HepG2 (cell line): ENCODE measurements around the gene FRS2. TPM values are rescaled to one million over a fixed set of nuclear protein-coding genes. Genes with fewer than 3 reads are reported as not detected.

Source experiments
- ATAC-seq: fragments of 200-7000 bp; cut with Tn5 transposase; 3 replicates; pipeline ENCODE4 v1.9.1; 2020; ENCODE audit warnings: mild to moderate bottlenecking, moderate library complexity
- BruUV-seq: library from RNA; stranded (reverse); fragments of 400-500 nt; replicated peaks from 2 replicates; lab custom pipeline; 2021; lab: Mats Ljungman, UMichigan
- CTCF ChIA-PET: fragments of 300-600 bp; formaldehyde crosslinking; extraction: SDS; loops from one replicate; lab custom pipeline; 2021; ENCODE audit warnings: low total read pairs, inconsistent platforms, low intra/inter-chr PET ratio; lab: Yijun Ruan, JAX
- POLR2A ChIA-PET: fragments of 350-600 bp; sonication (Branson Sonifier 250); formaldehyde crosslinking; loops from one replicate; lab custom pipeline; 2020; ENCODE audit warnings: antibody characterized with exemption, inconsistent platforms; lab: Yijun Ruan, JAX
- DNase-seq: peaks from one replicate; pipeline ENCODE4 v3.0.0-alpha.2; 2015; ENCODE audit warnings: low spot score
- FAIRE-seq: peaks from 3 replicates; lab custom pipeline; 2011; peaks lifted over from hg19 to GRCh38; lab: Jason Lieb, UNC
- H2AFZ ChIP-seq: one replicate; pipeline ENCODE4 v1.6.1; 2011; ENCODE audit warnings: low read length, inconsistent platforms
- H3K27ac ChIP-seq: fragments of 300-600 bp; 3 replicates; pipeline ENCODE4 v1.8.0; 2011; ENCODE audit warnings: mixed run types, mild to moderate bottlenecking, mixed read lengths, low read length, inconsistent platforms; ENCODE audit not compliant: insufficient read depth; ENCODE audit errors: extremely low read length
- H3K27me3 ChIP-seq, 2 experiments: fragments of 200-600 bp in 1 of 2; 2 replicates in 1 of 2; 3 replicates in 1 of 2; pipeline versions ENCODE4 v1.6.0 to v1.8.0; 2011; ENCODE audit warnings: low read length in 2 of 2, mild to moderate bottlenecking in 2 of 2, moderate library complexity in 2 of 2, inconsistent platforms in 1 of 2; ENCODE audit not compliant: insufficient read depth in 2 of 2, control insufficient read depth in 1 of 2
- H3K36me3 ChIP-seq, 2 experiments: fragments of 200-600 bp in 1 of 2; replicated peaks in 1 of 2; 2 replicates in 1 of 2; 3 replicates in 1 of 2; pipeline versions ENCODE4 v1.5.1 to v1.8.0; 2011; ENCODE audit warnings: low read length in 2 of 2, inconsistent platforms in 1 of 2; ENCODE audit not compliant: insufficient read depth in 2 of 2, control insufficient read depth in 1 of 2
- H3K4me1 ChIP-seq: 2 replicates; pipeline ENCODE4 v1.5.1; 2012; ENCODE audit warnings: low read length, inconsistent platforms; ENCODE audit not compliant: insufficient read depth
- H3K4me2 ChIP-seq: 2 replicates; pipeline ENCODE4 v1.6.0; 2011; ENCODE audit warnings: low read depth, low read length, inconsistent platforms
- H3K4me3 ChIP-seq, 3 experiments: fragments of 200-600 bp in 1 of 3; sonication (generic), shearing (Covaris generic) in 1 of 3; replicated peaks in 1 of 3; 2 replicates each; pipeline ENCODE4 v1.5.1; 2011 to 2016; ENCODE audit warnings: low read length in 3 of 3, inconsistent platforms in 2 of 3, low read depth in 2 of 3, mild to moderate bottlenecking in 2 of 3, control low read depth in 1 of 3, mixed read lengths in 1 of 3; ENCODE audit not compliant: insufficient read depth in 1 of 3
- H3K79me2 ChIP-seq: one replicate; pipeline ENCODE4 v1.6.1; 2011; ENCODE audit warnings: low read length, inconsistent platforms; ENCODE audit not compliant: insufficient read depth
- H3K9ac ChIP-seq: 2 replicates; pipeline ENCODE4 v1.6.0; 2011; ENCODE audit warnings: mild to moderate bottlenecking, low read depth, low read length, inconsistent platforms; ENCODE audit not compliant: insufficient read depth
- H3K9me3 ChIP-seq: 2 replicates; pipeline ENCODE4 v1.5.1; 2012; ENCODE audit warnings: mild to moderate bottlenecking, low read length
- H4K20me1 ChIP-seq: 2 replicates; pipeline ENCODE4 v1.6.0; 2011; ENCODE audit warnings: inconsistent platforms, mild to moderate bottlenecking, low read length, moderate library complexity; ENCODE audit not compliant: insufficient read depth
- ARID2 ChIP-seq: sonication (generic); formaldehyde crosslinking; IDR thresholded peaks from 2 replicates; pipeline ENCODE4 v1.8.1; 2022; ENCODE audit warnings: mild to moderate bottlenecking, missing genetic modification reagents, borderline replicate concordance
- FOXK1 ChIP-seq: sonication (generic); formaldehyde crosslinking; IDR thresholded peaks from 2 replicates; pipeline ENCODE4 v1.4.0; 2020; ENCODE audit warnings: low read depth, missing genetic modification reagents, borderline replicate concordance
- GMEB1 ChIP-seq: sonication (generic); formaldehyde crosslinking; IDR thresholded peaks from 2 replicates; pipeline ENCODE4 v1.5.1; 2020; ENCODE audit warnings: missing genetic modification reagents, mild to moderate bottlenecking, borderline replicate concordance
- HMGXB3 ChIP-seq: sonication (generic); formaldehyde crosslinking; IDR thresholded peaks from 2 replicates; pipeline ENCODE4 v1.4.0; 2020; ENCODE audit warnings: missing genetic modification reagents, borderline replicate concordance
- KAT7 ChIP-seq: IDR thresholded peaks from 2 replicates; pipeline ENCODE4 v1.6.1; 2018; ENCODE audit warnings: borderline replicate concordance, missing compliant biosample characterization
- REL ChIP-seq: sonication (generic); formaldehyde crosslinking; conservative IDR thresholded peaks from 2 replicates; pipeline ENCODE4 v1.8.0; 2022; ENCODE audit warnings: mild to moderate bottlenecking, missing genetic modification reagents, moderate library complexity
- ZFP1 ChIP-seq: IDR thresholded peaks from 2 replicates; pipeline ENCODE4 v1.6.1; 2016
- ZNF224 ChIP-seq: sonication (generic); formaldehyde crosslinking; IDR thresholded peaks from 2 replicates; pipeline ENCODE4 v1.5.0; 2020; ENCODE audit warnings: mild to moderate bottlenecking, missing genetic modification reagents
- ZNF609 ChIP-seq: sonication (generic); formaldehyde crosslinking; IDR thresholded peaks from 2 replicates; pipeline ENCODE4 v1.4.0; 2020; ENCODE audit warnings: mild to moderate bottlenecking, missing genetic modification reagents, borderline replicate concordance
- WGBS: methylation state at CpG from one replicate; pipeline ENCODE4 v1.1.6; 2017; ENCODE audit warnings: low lambda C conversion rate; 5-methylcytosine and 5-hydroxymethylcytosine counted together
- in situ Hi-C: cut with HindIII; loops from 2 replicates; pipeline ENCODE4 v1.10.0; 2017; ENCODE audit warnings: low pct_unique_long_range_greater_than_20kb; ENCODE audit not compliant: extremely low pct_ligation_motif_present
- intact Hi-C: fragments of 100-400 bp; cut with micrococcal nuclease; formaldehyde crosslinking; loops from one replicate; pipeline ENCODE4 v1.10.0; 2022; ENCODE audit not compliant: unreplicated experiment
- polyA plus RNA-seq, 8 experiments: library from polyadenylated mRNA; depleted of rRNA in 3 of 8; stranded (reverse) in 7 of 8; unstranded in 1 of 8; fragments of >200 nt; fragmentation: Illumina TruSeq in 4 of 8; extraction: Trizol in 4 of 8; gene quantifications; 2 replicates each; pipeline versions ENCODE4 v1.2.1 to v1.2.3, GENCODE V29; 2011 to 2016; ENCODE audit warnings: low read depth in 4 of 8, missing spikeins in 1 of 8, mixed read lengths in 1 of 8; ENCODE audit not compliant: insufficient read depth in 1 of 8
- total RNA-seq, 5 experiments: library from RNA; depleted of rRNA; stranded (reverse); fragments of >200 nt; fragmentation: Illumina TruSeq; extraction: Trizol; gene quantifications; 2 replicates each; pipeline ENCODE4 v1.2.3, GENCODE V29; 2016; ENCODE audit warnings: low read depth in 1 of 5
- TF ChIP-seq, protein P1 (sequence below): sonication (generic); formaldehyde crosslinking; IDR thresholded peaks from 2 replicates; pipeline ENCODE4 v1.4.0; 2020; ENCODE audit warnings: missing genetic modification reagents, low read depth, mild to moderate bottlenecking, borderline replicate concordance

FRS2 gene
- total and polyA plus RNA-seq, 2 of the 13 experiments (the other 11 are each of a cell fraction or from before 2014, with no cell fraction given): 8.3 to 16.8 TPM

GRCh38 chr12:69464428-69464827 is 5.8 kb upstream of the FRS2 start:
- intact Hi-C loops: no loop called here
- no TSS peak for BruUV-seq
- TF ChIP-seq, protein P1, sequence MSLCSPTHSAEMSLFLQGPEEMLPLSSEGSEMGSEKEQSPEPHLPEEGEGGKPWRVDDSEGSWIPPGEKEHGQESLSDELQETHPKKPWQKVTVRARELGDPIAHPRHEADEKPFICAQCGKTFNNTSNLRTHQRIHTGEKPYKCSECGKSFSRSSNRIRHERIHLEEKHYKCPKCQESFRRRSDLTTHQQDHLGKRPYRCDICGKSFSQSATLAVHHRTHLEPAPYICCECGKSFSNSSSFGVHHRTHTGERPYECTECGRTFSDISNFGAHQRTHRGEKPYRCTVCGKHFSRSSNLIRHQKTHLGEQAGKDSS (CRISPR knock-in tag): no peak
- TF ChIP-seq ZFP1 (CRISPR knock-in tag) (no peak), REL (CRISPR knock-in tag) (no peak), HMGXB3 (CRISPR knock-in tag) (no peak), ARID2 (no peak), ZNF609 (CRISPR knock-in tag) (no peak), FOXK1 (CRISPR knock-in tag) (no peak), GMEB1 (CRISPR knock-in tag) (no peak), ZNF224 (CRISPR knock-in tag) (no peak), KAT7 (CRISPR knock-in tag) (no peak)

More at GRCh38 chr12:69464428-69464827, 5.8 kb upstream of the FRS2 start:
- no peak for FAIRE-seq
- no peaks in the 10 kb centered on the region for H4K20me1 ChIP-seq
- no peak overlapping the region for H2AFZ ChIP-seq
- no peaks in the 10 kb centered on the region for H3K36me3 ChIP-seq
- no peak overlapping the region for H3K4me3 ChIP-seq
- no peaks in the 10 kb centered on the region for H3K79me2 ChIP-seq
- no peak overlapping the region for H3K9ac ChIP-seq
- H3K27ac ChIP-seq: no peak overlapping the region
- no peak for ATAC-seq
- DNase-seq: no peak
- WGBS: 19% methylated on average over 1 of the region's 1 CpG
- H3K27me3 ChIP-seq: no peaks in the 10 kb centered on the region
- no peaks in the 10 kb centered on the region for H3K9me3 ChIP-seq
- CTCF ChIA-PET: no interaction called here
- POLR2A ChIA-PET: no interaction called here
- peaks cover 19% of the 10 kb centered on the region for H3K4me1 ChIP-seq
- in situ Hi-C loops: no loop called here
- H3K4me2 ChIP-seq: no peak overlapping the region
